Measurements from ENCODE around the gene MAB21L4. TPM values are rescaled to one million over a fixed set of nuclear protein-coding genes. Genes with fewer than 3 reads are reported as not detected.

The MAB21L4 gene
- total RNA-seq, 1 experiment from 2014 or later = 3.0 TPM

DNA sequence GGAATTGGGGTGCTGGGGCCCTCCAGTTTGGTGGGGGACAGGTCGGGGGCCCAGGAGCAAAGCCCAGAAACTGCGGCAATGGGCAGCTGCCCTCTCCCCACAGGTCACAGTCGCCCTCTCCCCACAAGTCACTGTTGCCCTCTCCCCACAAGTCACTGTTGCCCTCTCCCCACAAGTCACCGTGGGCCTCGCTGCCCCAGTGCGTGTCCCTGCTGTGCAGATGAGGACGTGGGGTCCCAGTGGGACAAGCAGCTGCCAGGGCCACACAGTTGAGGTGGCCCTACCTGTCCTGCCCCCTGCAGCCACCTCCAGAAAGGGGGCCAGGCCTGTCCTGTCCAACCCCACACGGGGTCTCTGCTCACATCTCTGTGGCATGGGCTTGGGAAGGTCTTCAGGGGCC lies 40.3 kb downstream of the MAB21L4 start:
- peaks cover 4% of the 10 kb centered on the region for H3K9me3 Mint-ChIP-seq (ENCODE audit: low read depth, unreplicated experiment)
- no peak for DNase-seq
- peaks cover 51% of the 10 kb centered on the region for H3K27me3 Mint-ChIP-seq (ENCODE audit: unreplicated experiment)
- no TSS peak for BruUV-seq (replicated peaks)
- CTCF ChIA-PET = no interaction called here
- intact Hi-C loops (cut with micrococcal nuclease; ENCODE audit: unreplicated experiment) = no loop called here
- peaks cover 7% of the 10 kb centered on the region for H3K4me1 Mint-ChIP-seq (ENCODE audit: low read depth, unreplicated experiment)
- H3K27ac Mint-ChIP-seq (ENCODE audit: unreplicated experiment) = no peak overlapping the region
- no peak overlapping the region for H3K4me3 Mint-ChIP-seq (ENCODE audit: low read depth, unreplicated experiment)
- TF ChIP-seq, protein P1, sequence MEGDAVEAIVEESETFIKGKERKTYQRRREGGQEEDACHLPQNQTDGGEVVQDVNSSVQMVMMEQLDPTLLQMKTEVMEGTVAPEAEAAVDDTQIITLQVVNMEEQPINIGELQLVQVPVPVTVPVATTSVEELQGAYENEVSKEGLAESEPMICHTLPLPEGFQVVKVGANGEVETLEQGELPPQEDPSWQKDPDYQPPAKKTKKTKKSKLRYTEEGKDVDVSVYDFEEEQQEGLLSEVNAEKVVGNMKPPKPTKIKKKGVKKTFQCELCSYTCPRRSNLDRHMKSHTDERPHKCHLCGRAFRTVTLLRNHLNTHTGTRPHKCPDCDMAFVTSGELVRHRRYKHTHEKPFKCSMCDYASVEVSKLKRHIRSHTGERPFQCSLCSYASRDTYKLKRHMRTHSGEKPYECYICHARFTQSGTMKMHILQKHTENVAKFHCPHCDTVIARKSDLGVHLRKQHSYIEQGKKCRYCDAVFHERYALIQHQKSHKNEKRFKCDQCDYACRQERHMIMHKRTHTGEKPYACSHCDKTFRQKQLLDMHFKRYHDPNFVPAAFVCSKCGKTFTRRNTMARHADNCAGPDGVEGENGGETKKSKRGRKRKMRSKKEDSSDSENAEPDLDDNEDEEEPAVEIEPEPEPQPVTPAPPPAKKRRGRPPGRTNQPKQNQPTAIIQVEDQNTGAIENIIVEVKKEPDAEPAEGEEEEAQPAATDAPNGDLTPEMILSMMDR (IDR thresholded peaks at IDR 0.05; ENCODE audit: unreplicated experiment) = no peak
- peaks cover 7% of the 10 kb centered on the region for H3K36me3 Mint-ChIP-seq (ENCODE audit: insufficient read depth, unreplicated experiment)

DNA sequence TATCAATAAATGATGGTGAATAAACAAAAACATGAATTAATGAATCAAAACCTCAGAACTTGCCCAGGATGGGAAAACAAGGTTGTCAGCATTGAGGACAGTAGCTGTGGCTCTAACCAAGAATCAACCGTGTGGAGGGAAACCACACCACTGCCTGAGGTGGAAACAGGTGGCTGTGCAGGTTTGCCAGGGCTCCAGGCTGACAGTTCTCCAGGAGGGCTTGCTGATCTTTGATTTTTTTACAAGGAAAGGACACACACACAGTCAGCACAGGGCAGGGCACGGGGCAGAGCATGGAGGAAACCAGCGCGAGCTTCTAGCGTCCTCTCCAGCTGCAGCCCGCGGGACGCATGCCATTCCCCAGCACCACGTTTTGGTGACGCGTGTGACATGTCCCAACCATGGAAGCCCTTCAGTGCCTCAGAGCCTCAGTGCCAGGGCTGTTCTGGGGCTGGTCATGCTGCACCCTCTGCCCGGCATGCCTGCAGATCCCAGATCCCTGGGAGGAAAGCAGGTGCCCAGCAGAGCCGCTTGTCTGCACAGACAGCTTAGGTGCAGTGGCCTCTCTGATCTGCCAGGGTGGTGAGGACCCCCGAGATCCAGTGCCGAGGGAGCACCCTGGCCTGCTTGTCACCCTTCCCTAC lies 43.2 kb downstream of the MAB21L4 start:
- Mint-ChIP-seq H3K9me3 (ENCODE audit: low read depth, unreplicated experiment) (peaks cover 6% of the 10 kb centered on the region), H3K4me1 (ENCODE audit: low read depth, unreplicated experiment) (peaks cover 7% of the 10 kb centered on the region), H3K4me3 (ENCODE audit: low read depth, unreplicated experiment) (no peak overlapping the region), H3K27ac (ENCODE audit: unreplicated experiment) (no peak overlapping the region), H3K36me3 (ENCODE audit: insufficient read depth, unreplicated experiment) (peaks cover 7% of the 10 kb centered on the region), H3K27me3 (ENCODE audit: unreplicated experiment) (peaks cover 29% of the 10 kb centered on the region)
- BruUV-seq (replicated peaks) = no TSS peak
- DNase-seq = no peak
- CTCF ChIA-PET = no interaction called here
- intact Hi-C loops (cut with micrococcal nuclease; ENCODE audit: unreplicated experiment) = no loop called here
- TF ChIP-seq, protein P1 (IDR thresholded peaks at IDR 0.05; ENCODE audit: unreplicated experiment) = no peak

DNA sequence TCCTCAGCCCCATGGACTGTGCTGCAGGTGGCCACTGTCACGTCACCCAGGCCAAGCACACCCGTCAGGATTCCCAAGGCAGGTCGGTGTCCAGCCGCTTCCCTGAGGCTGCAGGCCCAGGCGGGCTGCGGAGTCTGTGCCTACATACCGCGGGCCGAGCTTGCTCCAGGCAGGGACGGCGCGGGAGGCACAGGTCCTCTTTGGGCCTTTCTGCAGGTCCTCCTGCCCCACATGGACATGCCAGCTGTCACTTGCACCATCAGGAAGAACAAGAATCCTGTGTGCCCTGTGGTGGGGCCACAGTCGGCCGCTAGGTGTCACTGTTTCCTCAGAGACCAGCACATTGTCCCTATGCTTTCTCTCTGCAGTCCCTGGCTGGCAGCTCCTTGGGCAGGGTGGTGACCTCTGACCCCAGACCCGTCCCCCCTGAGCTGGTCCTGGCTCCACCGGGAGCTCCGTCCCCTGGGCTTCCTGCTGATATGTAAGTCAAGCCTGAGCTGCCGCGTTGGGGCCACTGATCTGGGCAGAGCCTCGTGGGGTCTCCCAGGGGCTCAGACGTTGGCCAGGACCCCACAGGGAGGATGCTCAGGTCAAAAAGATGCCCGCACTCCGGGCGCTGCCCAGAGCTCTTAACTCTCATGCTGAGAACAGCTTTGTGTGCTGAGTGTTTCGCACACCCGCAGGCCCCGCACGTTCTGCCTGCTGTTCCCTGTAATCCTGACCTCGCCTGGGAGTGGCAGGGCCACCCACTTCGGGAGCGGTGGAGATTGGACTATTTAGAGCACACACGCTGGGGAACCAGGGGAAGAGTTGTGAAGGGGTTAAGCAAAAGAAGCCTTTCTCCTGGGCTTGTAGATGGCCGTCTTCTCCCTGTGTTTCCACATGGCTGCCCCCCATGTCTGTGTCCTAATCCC lies 44.6 kb downstream of the MAB21L4 start:
- DNase-seq = peak; percentile 92
- Mint-ChIP-seq H3K27ac (ENCODE audit: unreplicated experiment) (no peak overlapping the region), H3K36me3 (ENCODE audit: insufficient read depth, unreplicated experiment) (peaks cover 7% of the 10 kb centered on the region), H3K27me3 (ENCODE audit: unreplicated experiment) (peaks cover 37% of the 10 kb centered on the region), H3K9me3 (ENCODE audit: low read depth, unreplicated experiment) (peaks cover 7% of the 10 kb centered on the region), H3K4me3 (ENCODE audit: low read depth, unreplicated experiment) (no peak overlapping the region), H3K4me1 (ENCODE audit: low read depth, unreplicated experiment) (peaks cover 7% of the 10 kb centered on the region)
- CTCF ChIA-PET = interaction anchor here (0.6 to 1.6 kb wide), 7 partner anchors 10 to 881 kb away, joined by 3 to 5 read pairs (median 3); no protein-coding TSS in a partner anchor
- no TSS peak for BruUV-seq (replicated peaks)
- intact Hi-C loops (cut with micrococcal nuclease; ENCODE audit: unreplicated experiment) = loop anchor here (1.0 to 2.0 kb wide), 2 partner anchors 139 to 212 kb away; no protein-coding TSS in a partner anchor
- TF ChIP-seq, protein P1 (IDR thresholded peaks at IDR 0.05; ENCODE audit: unreplicated experiment) = peak; percentile 98

DNA sequence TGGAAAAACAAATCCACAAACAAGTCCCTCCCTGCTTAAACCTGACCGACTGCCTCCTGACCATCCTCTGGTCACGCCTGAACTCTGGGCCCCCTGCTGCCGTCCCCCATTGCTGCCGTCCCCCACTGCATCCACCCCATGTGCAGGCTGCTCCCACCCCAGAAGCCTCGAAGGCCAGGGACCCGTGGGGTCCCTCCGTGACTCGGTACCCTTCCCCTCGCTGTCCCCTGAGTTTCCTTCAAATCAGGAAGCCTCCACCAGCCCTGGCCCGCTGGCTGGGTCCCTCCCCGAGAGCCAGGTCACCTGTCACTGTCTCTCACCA lies 45.2 kb downstream of the MAB21L4 start:
- Mint-ChIP-seq H3K27ac (ENCODE audit: unreplicated experiment) (no peak overlapping the region), H3K9me3 (ENCODE audit: low read depth, unreplicated experiment) (peaks cover 7% of the 10 kb centered on the region), H3K4me1 (ENCODE audit: low read depth, unreplicated experiment) (peaks cover 7% of the 10 kb centered on the region), H3K27me3 (ENCODE audit: unreplicated experiment) (peaks cover 43% of the 10 kb centered on the region), H3K4me3 (ENCODE audit: low read depth, unreplicated experiment) (no peak overlapping the region), H3K36me3 (ENCODE audit: insufficient read depth, unreplicated experiment) (peaks cover 7% of the 10 kb centered on the region)
- no peak for DNase-seq
- TF ChIP-seq, protein P1 (IDR thresholded peaks at IDR 0.05; ENCODE audit: unreplicated experiment) = no peak
- intact Hi-C loops (cut with micrococcal nuclease; ENCODE audit: unreplicated experiment) = loop anchor here (1.0 to 2.0 kb wide), 2 partner anchors 140 to 213 kb away; no protein-coding TSS in a partner anchor
- CTCF ChIA-PET = interaction anchor here (0.6 to 1.6 kb wide), 6 partner anchors 10 to 541 kb away, joined by 3 to 5 read pairs (median 4); no protein-coding TSS in a partner anchor
- no TSS peak for BruUV-seq (replicated peaks)
